Uterus (tissue), 2 donors: Measurements from ENCODE around the gene MSI2.

Experiments
- POLR2A ChIP-seq, 2 donors: fragments of 450-650 bp; IDR thresholded peaks; one replicate each; pipeline ENCODE4 v1.6.1; 2016; ENCODE audit warnings: antibody characterized with exemption in 2 of 2, mild to moderate bottlenecking in 1 of 2, moderate library complexity in 1 of 2
- TF ChIP-seq, protein P1 (sequence below), 4 experiments: fragments of 200-600 bp in 2 of 4; fragments of 450-650 bp in 2 of 4; sonication (generic) in 2 of 4; IDR thresholded peaks; one replicate each; pipeline ENCODE4 v1.5.1; 2016 to 2019; ENCODE audit warnings: antibody characterized with exemption in 4 of 4, mild to moderate bottlenecking in 2 of 4, moderate library complexity in 1 of 4

DNA sequence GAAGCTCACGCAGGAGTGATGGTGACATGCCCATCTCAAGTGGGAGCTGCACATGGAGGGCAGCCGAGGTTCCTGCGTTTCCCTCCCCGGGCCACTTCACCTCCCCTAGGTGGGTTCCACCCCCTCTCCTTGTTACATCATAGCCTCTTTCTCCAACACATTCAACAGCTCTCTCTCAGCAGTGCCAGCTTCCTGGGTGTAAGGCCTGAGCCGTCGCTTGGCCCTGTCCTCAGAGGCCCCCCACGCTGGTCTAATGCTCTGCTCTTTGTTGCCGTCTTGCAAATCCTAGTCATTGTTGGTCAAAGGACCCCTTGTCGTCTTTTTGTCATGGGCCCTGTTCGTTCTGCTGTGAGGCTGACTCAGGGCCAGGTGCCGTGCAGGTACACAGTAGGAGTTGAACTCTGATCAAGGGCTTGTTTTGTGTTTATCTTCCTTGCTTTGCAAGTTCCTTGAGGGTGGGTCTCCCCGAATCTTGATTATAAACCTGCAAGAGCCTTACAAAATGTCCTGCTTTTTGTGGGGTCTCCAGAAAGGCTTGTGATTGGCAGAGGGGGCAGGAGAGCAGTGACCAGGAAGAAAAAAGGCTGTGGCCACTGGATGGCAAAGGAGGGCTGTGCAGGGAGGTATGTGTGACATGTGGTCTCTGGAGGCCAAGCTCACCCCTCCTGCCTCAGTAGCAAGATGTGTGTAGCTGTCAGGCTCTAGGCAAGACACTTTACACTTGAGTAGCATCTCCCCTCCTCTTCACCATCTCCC lies 352.2 kb downstream of the MSI2 start:
- TF ChIP-seq POLR2A (IDR thresholded peaks at IDR 0.05): no peak
- TF ChIP-seq, protein P1, sequence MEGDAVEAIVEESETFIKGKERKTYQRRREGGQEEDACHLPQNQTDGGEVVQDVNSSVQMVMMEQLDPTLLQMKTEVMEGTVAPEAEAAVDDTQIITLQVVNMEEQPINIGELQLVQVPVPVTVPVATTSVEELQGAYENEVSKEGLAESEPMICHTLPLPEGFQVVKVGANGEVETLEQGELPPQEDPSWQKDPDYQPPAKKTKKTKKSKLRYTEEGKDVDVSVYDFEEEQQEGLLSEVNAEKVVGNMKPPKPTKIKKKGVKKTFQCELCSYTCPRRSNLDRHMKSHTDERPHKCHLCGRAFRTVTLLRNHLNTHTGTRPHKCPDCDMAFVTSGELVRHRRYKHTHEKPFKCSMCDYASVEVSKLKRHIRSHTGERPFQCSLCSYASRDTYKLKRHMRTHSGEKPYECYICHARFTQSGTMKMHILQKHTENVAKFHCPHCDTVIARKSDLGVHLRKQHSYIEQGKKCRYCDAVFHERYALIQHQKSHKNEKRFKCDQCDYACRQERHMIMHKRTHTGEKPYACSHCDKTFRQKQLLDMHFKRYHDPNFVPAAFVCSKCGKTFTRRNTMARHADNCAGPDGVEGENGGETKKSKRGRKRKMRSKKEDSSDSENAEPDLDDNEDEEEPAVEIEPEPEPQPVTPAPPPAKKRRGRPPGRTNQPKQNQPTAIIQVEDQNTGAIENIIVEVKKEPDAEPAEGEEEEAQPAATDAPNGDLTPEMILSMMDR (IDR thresholded peaks at IDR 0.05): no peak
